Osteocyte (in vitro differentiated cells): ENCODE results near the gene ARFGAP1. TPM values are rescaled to one million over a fixed set of nuclear protein-coding genes. Genes with fewer than 3 reads are reported as not detected.

ENCODE experiments used
- DNase-seq: peaks from one replicate; pipeline ENCODE4 v3.0.0; 2021; ENCODE audit warnings: mixed read lengths; ENCODE audit not compliant: unreplicated experiment; ENCODE audit errors: extremely low spot score
- H3K27ac Mint-ChIP-seq: one replicate; pipeline ENCODE4 v1.8.0; 2021; ENCODE audit warnings: mild to moderate bottlenecking, mixed read lengths; ENCODE audit not compliant: unreplicated experiment
- H3K27me3 Mint-ChIP-seq: one replicate; pipeline ENCODE4 v1.8.0; 2021; ENCODE audit warnings: mixed read lengths; ENCODE audit not compliant: unreplicated experiment
- H3K36me3 Mint-ChIP-seq: one replicate; pipeline ENCODE4 v1.8.0; 2021; ENCODE audit warnings: mixed read lengths; ENCODE audit not compliant: unreplicated experiment
- H3K4me1 Mint-ChIP-seq: one replicate; pipeline ENCODE4 v1.8.0; 2021; ENCODE audit warnings: mixed read lengths; ENCODE audit not compliant: unreplicated experiment
- H3K4me3 Mint-ChIP-seq: one replicate; pipeline ENCODE4 v1.8.0; 2021; ENCODE audit warnings: mild to moderate bottlenecking, moderate library complexity, mixed read lengths; ENCODE audit not compliant: unreplicated experiment
- H3K9me3 Mint-ChIP-seq: one replicate; pipeline ENCODE4 v1.8.0; 2021; ENCODE audit warnings: mixed read lengths; ENCODE audit not compliant: unreplicated experiment
- total RNA-seq: library from RNA; stranded (reverse); gene quantifications from 2 replicates; pipeline ENCODE4 v1.2.1, GENCODE V29; 2021
- TF ChIP-seq, protein P1 (sequence below): fragments of 200-600 bp; sonication (generic); IDR thresholded peaks from 2 replicates; pipeline ENCODE4 v1.5.0; 2021; ENCODE audit warnings: antibody characterized with exemption, mild to moderate bottlenecking, moderate library complexity

The ARFGAP1 gene
- total RNA-seq, 1 donor from 2014 or later = 119 TPM

DNA sequence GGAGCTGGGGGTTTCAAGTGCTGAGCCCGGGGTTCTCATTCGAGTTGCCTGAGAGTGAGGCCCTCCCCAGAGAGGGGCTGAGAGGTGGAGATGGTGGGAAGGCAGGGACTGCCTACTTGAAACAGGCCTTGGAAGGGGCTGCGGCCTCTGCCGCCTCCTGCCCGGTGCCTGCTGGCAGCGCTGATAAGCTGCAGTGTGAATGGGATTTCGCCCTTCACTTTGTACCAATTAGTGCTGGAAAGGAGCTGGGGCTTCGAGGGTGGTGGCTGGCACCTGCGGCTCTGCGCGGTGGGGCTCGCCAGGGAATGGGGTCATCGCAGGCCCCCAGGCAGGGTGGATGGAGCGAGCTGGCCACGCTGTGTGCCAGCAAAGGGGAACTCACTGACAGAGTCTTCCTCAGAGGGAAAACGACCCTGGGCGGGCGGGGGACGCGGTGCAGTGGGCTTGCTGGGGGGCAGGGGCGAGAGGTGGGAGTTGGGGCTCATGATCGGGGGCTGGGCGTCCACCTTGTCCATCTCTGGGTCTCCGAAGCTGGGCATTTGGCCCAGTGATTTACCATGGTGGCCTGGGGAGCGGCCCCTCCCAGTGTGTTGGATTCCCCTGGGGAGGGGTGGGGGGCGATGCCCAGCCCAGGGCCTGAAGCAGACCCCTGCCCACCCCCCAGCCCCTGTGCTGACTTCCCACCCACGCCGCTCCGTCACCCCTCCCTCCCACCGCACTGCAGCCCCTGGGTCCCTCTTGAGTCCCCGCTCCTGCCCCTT, 43.3 kb downstream of the ARFGAP1 start:
- no peaks in the 10 kb centered on the region for H3K27me3 Mint-ChIP-seq
- no peaks in the 10 kb centered on the region for H3K9me3 Mint-ChIP-seq
- no peak overlapping the region for H3K27ac Mint-ChIP-seq
- TF ChIP-seq, protein P1, sequence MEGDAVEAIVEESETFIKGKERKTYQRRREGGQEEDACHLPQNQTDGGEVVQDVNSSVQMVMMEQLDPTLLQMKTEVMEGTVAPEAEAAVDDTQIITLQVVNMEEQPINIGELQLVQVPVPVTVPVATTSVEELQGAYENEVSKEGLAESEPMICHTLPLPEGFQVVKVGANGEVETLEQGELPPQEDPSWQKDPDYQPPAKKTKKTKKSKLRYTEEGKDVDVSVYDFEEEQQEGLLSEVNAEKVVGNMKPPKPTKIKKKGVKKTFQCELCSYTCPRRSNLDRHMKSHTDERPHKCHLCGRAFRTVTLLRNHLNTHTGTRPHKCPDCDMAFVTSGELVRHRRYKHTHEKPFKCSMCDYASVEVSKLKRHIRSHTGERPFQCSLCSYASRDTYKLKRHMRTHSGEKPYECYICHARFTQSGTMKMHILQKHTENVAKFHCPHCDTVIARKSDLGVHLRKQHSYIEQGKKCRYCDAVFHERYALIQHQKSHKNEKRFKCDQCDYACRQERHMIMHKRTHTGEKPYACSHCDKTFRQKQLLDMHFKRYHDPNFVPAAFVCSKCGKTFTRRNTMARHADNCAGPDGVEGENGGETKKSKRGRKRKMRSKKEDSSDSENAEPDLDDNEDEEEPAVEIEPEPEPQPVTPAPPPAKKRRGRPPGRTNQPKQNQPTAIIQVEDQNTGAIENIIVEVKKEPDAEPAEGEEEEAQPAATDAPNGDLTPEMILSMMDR = no peak
- no peaks in the 10 kb centered on the region for H3K36me3 Mint-ChIP-seq
- no peaks in the 10 kb centered on the region for H3K4me1 Mint-ChIP-seq
- no peak overlapping the region for H3K4me3 Mint-ChIP-seq
- DNase-seq = no peak

DNA sequence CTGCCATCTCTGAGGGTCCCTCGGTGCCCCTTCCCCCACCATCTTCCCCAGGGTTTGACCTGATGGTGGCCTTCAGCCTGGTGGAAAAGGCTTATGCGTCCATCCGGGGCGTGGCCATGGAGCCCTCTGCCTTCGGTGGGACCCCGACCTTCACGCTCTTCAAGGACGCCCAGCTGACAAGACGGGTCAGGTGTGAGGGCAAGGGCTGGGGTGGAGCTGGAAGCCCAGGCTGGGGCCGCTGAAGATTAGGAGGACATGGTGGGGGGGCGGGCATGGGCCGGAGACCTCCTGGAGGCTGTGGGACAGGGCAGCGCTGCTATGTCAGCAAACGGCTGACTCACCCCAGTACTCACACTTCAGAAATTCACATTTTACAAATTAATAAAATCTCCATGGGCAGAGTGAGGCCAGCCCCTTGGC, 43.9 kb downstream of the ARFGAP1 start:
- Mint-ChIP-seq H3K4me3 (no peak overlapping the region), H3K27ac (no peak overlapping the region), H3K9me3 (no peaks in the 10 kb centered on the region), H3K4me1 (no peaks in the 10 kb centered on the region), H3K27me3 (no peaks in the 10 kb centered on the region), H3K36me3 (no peaks in the 10 kb centered on the region)
- TF ChIP-seq, protein P1 = no peak
- no peak for DNase-seq

GRCh38 chr20:63317061-63317460, 44.4 kb downstream of the ARFGAP1 start:
- H3K36me3 Mint-ChIP-seq = no peaks in the 10 kb centered on the region
- H3K27me3 Mint-ChIP-seq = no peaks in the 10 kb centered on the region
- H3K4me1 Mint-ChIP-seq = no peaks in the 10 kb centered on the region
- no peak overlapping the region for H3K27ac Mint-ChIP-seq
- no peak for DNase-seq
- no peak overlapping the region for H3K4me3 Mint-ChIP-seq
- TF ChIP-seq, protein P1 = no peak
- no peaks in the 10 kb centered on the region for H3K9me3 Mint-ChIP-seq

- TF ChIP-seq, protein P1 = no peak
- Mint-ChIP-seq H3K4me3 (no peak overlapping the region), H3K27ac (no peak overlapping the region), H3K4me1 (no peaks in the 10 kb centered on the region), H3K27me3 (no peaks in the 10 kb centered on the region), H3K36me3 (no peaks in the 10 kb centered on the region), H3K9me3 (no peaks in the 10 kb centered on the region)
- no peak for DNase-seq
Measured at GRCh38 chr20:63317601-63318291, 45.1 kb downstream of the ARFGAP1 start.
